Esophagus muscularis mucosa (tissue), 4 donors: ENCODE data around the gene RERE.

Experiments used
- EP300 ChIP-seq: sonication (generic); formaldehyde crosslinking; IDR thresholded peaks from one replicate; pipeline ENCODE4 v1.6.1; 2017; ENCODE audit warnings: antibody characterized with exemption
- POLR2A ChIP-seq: fragments of 450-650 bp; IDR thresholded peaks from one replicate; pipeline ENCODE4 v1.6.1; 2017; ENCODE audit warnings: antibody characterized with exemption, moderate library complexity, mild to moderate bottlenecking, low read depth
- TF ChIP-seq, protein P1 (sequence below), 3 experiments: fragments of 200-600 bp in 2 of 3; fragments of 450-650 bp in 1 of 3; sonication (generic) in 2 of 3; IDR thresholded peaks; one replicate each; pipeline ENCODE4 v1.5.1; 2017 to 2019; ENCODE audit warnings: antibody characterized with exemption in 3 of 3, mild to moderate bottlenecking in 2 of 3, moderate library complexity in 1 of 3

DNA sequence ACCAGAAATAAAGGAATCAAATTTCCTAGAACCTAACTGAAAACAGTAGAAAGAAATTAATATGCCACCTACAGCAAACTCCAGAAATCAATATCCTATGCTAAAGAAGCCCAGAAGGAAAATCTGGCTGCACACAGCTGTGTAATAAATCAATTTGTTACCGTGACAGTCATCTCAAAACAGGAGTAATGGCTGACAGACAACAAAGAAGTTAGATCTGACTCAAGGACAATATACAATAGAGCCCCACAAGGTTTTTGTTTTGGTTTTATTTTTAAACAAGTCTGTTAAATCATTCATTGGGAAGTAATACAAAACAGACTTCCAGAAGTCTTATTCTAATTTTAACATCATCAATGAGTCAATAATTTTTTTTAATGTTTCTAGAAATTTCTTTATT, 168.4 kb downstream of the RERE start:
- TF ChIP-seq, protein P1, sequence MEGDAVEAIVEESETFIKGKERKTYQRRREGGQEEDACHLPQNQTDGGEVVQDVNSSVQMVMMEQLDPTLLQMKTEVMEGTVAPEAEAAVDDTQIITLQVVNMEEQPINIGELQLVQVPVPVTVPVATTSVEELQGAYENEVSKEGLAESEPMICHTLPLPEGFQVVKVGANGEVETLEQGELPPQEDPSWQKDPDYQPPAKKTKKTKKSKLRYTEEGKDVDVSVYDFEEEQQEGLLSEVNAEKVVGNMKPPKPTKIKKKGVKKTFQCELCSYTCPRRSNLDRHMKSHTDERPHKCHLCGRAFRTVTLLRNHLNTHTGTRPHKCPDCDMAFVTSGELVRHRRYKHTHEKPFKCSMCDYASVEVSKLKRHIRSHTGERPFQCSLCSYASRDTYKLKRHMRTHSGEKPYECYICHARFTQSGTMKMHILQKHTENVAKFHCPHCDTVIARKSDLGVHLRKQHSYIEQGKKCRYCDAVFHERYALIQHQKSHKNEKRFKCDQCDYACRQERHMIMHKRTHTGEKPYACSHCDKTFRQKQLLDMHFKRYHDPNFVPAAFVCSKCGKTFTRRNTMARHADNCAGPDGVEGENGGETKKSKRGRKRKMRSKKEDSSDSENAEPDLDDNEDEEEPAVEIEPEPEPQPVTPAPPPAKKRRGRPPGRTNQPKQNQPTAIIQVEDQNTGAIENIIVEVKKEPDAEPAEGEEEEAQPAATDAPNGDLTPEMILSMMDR (IDR thresholded peaks at IDR 0.05) = no peak
- TF ChIP-seq POLR2A = no peak
- TF ChIP-seq EP300 = no peak
